Smooth muscle cell of the brain vasculature (primary cell): ENCODE results near the gene SOBP.

ENCODE experiments used
- DNase-seq: peaks from one replicate; pipeline ENCODE4 v3.0.0-alpha.2; 2012; ENCODE audit warnings: low read depth, low spot score

The SOBP gene

GRCh38 chr6:107616775-107617174, 126.9 kb downstream of the SOBP start:
- no peak for DNase-seq

GRCh38 chr6:107617341-107617932, 127.5 kb downstream of the SOBP start:
- DNase-seq = no peak

- DNase-seq = no peak
Observed at GRCh38 chr6:107618672-107619071, 128.8 kb downstream of the SOBP start.

- no peak for DNase-seq
Observed at GRCh38 chr6:107620732-107621131, 130.8 kb downstream of the SOBP start.

- no peak for DNase-seq
Observed at GRCh38 chr6:107621229-107621937, 131.5 kb downstream of the SOBP start.

- no peak for DNase-seq
Observed at GRCh38 chr6:107622269-107622668, 132.4 kb downstream of the SOBP start.

- DNase-seq = no peak
Observed at GRCh38 chr6:107624050-107624449, 134.1 kb downstream of the SOBP start.

- no peak for DNase-seq
Observed at GRCh38 chr6:107624541-107624940, 134.6 kb downstream of the SOBP start.

GRCh38 chr6:107625264-107625663, 135.3 kb downstream of the SOBP start:
- no peak for DNase-seq

GRCh38 chr6:107626645-107627044, 136.7 kb downstream of the SOBP start:
- DNase-seq = no peak

GRCh38 chr6:107627969-107628368, 138.1 kb downstream of the SOBP start:
- no peak for DNase-seq

- DNase-seq = no peak
Observed at GRCh38 chr6:107628878-107629277, 139.0 kb downstream of the SOBP start.

- DNase-seq = no peak
Observed at GRCh38 chr6:107629548-107630129, 139.7 kb downstream of the SOBP start.

- no peak for DNase-seq
Observed at GRCh38 chr6:107630348-107630977, 140.5 kb downstream of the SOBP start.

- no peak for DNase-seq
Observed at GRCh38 chr6:107632381-107633136, 142.6 kb downstream of the SOBP start.

- no peak for DNase-seq
Observed at GRCh38 chr6:107633680-107634323, 143.9 kb downstream of the SOBP start.

GRCh38 chr6:107634324-107635056, 144.6 kb downstream of the SOBP start:
- DNase-seq = no peak

GRCh38 chr6:107635057-107635515, 145.2 kb downstream of the SOBP start:
- DNase-seq = no peak

- DNase-seq = no peak
Observed at GRCh38 chr6:107636486-107636885, 146.6 kb downstream of the SOBP start.
